ENCODE data around the gene GAS2.

DNA sequence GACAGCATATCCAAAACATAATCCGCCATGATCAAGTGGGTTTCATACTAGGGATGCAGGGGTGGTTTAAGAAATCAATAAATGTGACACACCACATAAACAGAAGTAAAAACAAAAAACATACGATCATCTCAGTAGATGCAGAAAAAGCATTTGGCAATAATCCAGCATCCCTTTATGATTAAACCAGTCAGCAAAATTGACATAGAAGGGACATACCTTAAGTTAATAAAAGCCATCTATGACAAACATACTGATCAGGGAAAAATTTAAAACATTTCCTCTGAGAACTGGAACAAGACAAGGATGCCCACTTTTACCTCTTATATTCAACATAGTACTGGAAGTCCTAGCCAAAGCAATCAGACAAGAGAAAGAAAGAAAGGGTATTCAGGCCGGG, 49.6 kb downstream of the GAS2 start:
- TF ChIP-seq, protein P1, sequence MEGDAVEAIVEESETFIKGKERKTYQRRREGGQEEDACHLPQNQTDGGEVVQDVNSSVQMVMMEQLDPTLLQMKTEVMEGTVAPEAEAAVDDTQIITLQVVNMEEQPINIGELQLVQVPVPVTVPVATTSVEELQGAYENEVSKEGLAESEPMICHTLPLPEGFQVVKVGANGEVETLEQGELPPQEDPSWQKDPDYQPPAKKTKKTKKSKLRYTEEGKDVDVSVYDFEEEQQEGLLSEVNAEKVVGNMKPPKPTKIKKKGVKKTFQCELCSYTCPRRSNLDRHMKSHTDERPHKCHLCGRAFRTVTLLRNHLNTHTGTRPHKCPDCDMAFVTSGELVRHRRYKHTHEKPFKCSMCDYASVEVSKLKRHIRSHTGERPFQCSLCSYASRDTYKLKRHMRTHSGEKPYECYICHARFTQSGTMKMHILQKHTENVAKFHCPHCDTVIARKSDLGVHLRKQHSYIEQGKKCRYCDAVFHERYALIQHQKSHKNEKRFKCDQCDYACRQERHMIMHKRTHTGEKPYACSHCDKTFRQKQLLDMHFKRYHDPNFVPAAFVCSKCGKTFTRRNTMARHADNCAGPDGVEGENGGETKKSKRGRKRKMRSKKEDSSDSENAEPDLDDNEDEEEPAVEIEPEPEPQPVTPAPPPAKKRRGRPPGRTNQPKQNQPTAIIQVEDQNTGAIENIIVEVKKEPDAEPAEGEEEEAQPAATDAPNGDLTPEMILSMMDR (IDR thresholded peaks at IDR 0.05): no peak
- no peak for TF ChIP-seq POLR2A (IDR thresholded peaks at IDR 0.05)
